Measurements from ENCODE around the gene CCDC71L.

The CCDC71L gene

GRCh38 chr7:106666353-106666752 is 5.4 kb upstream of the CCDC71L start:
- TF ChIP-seq CTCF (conservative IDR thresholded peaks at IDR 0.05; ENCODE audit: low read depth) = no peak
- no peak overlapping the region for H3K27ac ChIP-seq
- POLR2A ChIA-PET (ENCODE audit: low non-redundant PET) = no interaction called here
- DNase-seq (ENCODE audit: low spot score) = no peak
- CTCF ChIA-PET = no interaction called here

- no peak for DNase-seq (ENCODE audit: low spot score)
- no peak for TF ChIP-seq CTCF (conservative IDR thresholded peaks at IDR 0.05; ENCODE audit: low read depth)
- ChIA-PET CTCF (interaction anchor here (1.0 kb wide), 1 partner anchor 72 kb away, joined by 3 read pairs; no protein-coding TSS in a partner anchor), POLR2A (ENCODE audit: low non-redundant PET) (no interaction called here)
- H3K27ac ChIP-seq = no peak overlapping the region
These were observed 3.4 kb upstream of the CCDC71L start for GRCh38 chr7:106664343-106664742.

- CTCF ChIA-PET = interaction anchor here (0.5 to 3.0 kb wide), 19 partner anchors 23 to 580 kb away, joined by 3 to 30 read pairs (median 4); no protein-coding TSS in a partner anchor
- peak overlapping the region; percentile 74 for H3K27ac ChIP-seq
- TF ChIP-seq CTCF (conservative IDR thresholded peaks at IDR 0.05; ENCODE audit: low read depth) = peak; percentile 98
- POLR2A ChIA-PET (ENCODE audit: low non-redundant PET) = interaction anchor here (0.5 kb wide), 1 partner anchor 705 kb away, joined by 4 read pairs; no protein-coding TSS in a partner anchor
- DNase-seq (ENCODE audit: low spot score) = peak; percentile 81
These were observed 746 bp downstream of the CCDC71L start for GRCh38 chr7:106659963-106660861.

GRCh38 chr7:106659166-106659962 is 1.6 kb downstream of the CCDC71L start:
- TF ChIP-seq CTCF (conservative IDR thresholded peaks at IDR 0.05; ENCODE audit: low read depth) = no peak
- no peak for DNase-seq (ENCODE audit: low spot score)
- POLR2A ChIA-PET (ENCODE audit: low non-redundant PET) = no interaction called here
- peak overlapping the region; percentile 74 for H3K27ac ChIP-seq
- CTCF ChIA-PET = interaction anchor here (0.5 to 3.0 kb wide), 10 partner anchors 22 to 556 kb away, joined by 3 to 30 read pairs (median 4); no protein-coding TSS in a partner anchor

GRCh38 chr7:106658316-106659165 is 2.4 kb downstream of the CCDC71L start:
- POLR2A ChIA-PET (ENCODE audit: low non-redundant PET) = no interaction called here
- CTCF ChIA-PET = interaction anchor here (0.5 to 3.0 kb wide), 8 partner anchors 21 to 984 kb away, joined by 3 to 30 read pairs (median 4); no protein-coding TSS in a partner anchor

More at GRCh38 chr7:106658316-106659165, 2.4 kb downstream of the CCDC71L start:
- no peak for DNase-seq (ENCODE audit: low spot score)
- H3K27ac ChIP-seq = no peak overlapping the region
- TF ChIP-seq CTCF (conservative IDR thresholded peaks at IDR 0.05; ENCODE audit: low read depth) = no peak

All from RWPE1 (cell line).